Neural crest cell (in vitro differentiated cells): ENCODE results near the gene IRS1. TPM values are rescaled to one million over a fixed set of nuclear protein-coding genes. Genes with fewer than 3 reads are reported as not detected.

ENCODE experiments used
- DNase-seq: peaks from one replicate; pipeline ENCODE4 v3.0.0; 2021; ENCODE audit warnings: low read depth, mixed read lengths, low spot score
- H3K27ac Mint-ChIP-seq: one replicate; pipeline ENCODE4 v1.8.0; 2021; ENCODE audit warnings: mild to moderate bottlenecking, mixed read lengths; ENCODE audit not compliant: unreplicated experiment
- H3K27me3 Mint-ChIP-seq: 2 replicates; pipeline ENCODE4 v1.8.0; 2021; ENCODE audit warnings: low read depth, mild to moderate bottlenecking, mixed read lengths
- H3K36me3 Mint-ChIP-seq: 2 replicates; pipeline ENCODE4 v1.8.0; 2021; ENCODE audit warnings: low read depth, mild to moderate bottlenecking, mixed read lengths
- H3K4me1 Mint-ChIP-seq: 2 replicates; pipeline ENCODE4 v1.8.0; 2021; ENCODE audit warnings: mixed read lengths
- H3K4me3 Mint-ChIP-seq: one replicate; pipeline ENCODE4 v1.8.0; 2021; ENCODE audit warnings: mild to moderate bottlenecking, mixed read lengths
- H3K9me3 Mint-ChIP-seq: 2 replicates; pipeline ENCODE4 v1.8.0; 2021; ENCODE audit warnings: mixed read lengths
- CTCF ChIP-seq: fragments of 200-600 bp; sonication (generic); conservative IDR thresholded peaks from 2 replicates; pipeline ENCODE4 v1.5.0; 2021; ENCODE audit warnings: antibody characterized with exemption, mild to moderate bottlenecking
- total RNA-seq: library from RNA; stranded (reverse); gene quantifications from 2 replicates; pipeline ENCODE4 v1.2.1, GENCODE V29; 2021

IRS1 gene
- total RNA-seq, 1 donor from 2014 or later: 15.1 TPM

DNA sequence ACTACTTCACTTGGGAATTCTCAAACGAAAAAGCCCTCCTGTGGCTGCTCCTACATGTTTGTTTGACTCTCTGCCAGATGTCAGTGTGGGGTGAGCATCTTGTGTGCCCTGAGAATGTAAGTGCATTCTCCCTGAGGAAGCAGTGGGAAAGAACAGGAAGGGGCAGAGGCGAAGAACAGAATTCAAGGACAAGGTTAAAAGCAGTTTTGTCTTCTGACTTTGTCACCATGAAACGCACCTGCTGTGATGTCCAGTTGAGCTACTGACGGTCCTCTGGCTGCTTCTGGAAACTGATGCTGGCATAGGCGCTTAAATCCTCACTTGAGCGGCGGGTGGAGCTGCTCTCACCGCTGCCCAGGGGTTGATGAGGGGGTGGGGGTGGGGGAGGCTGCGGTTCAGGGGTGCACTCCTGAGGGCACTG is 4.9 kb downstream of the IRS1 start:
- Mint-ChIP-seq H3K9me3 (no peaks in the 10 kb centered on the region), H3K27me3 (no peaks in the 10 kb centered on the region), H3K27ac (no peak overlapping the region), H3K4me1 (peaks cover 53% of the 10 kb centered on the region), H3K36me3 (peaks cover 15% of the 10 kb centered on the region), H3K4me3 (peak overlapping the region; percentile 84)
- no peak for DNase-seq
- TF ChIP-seq CTCF: no peak

DNA sequence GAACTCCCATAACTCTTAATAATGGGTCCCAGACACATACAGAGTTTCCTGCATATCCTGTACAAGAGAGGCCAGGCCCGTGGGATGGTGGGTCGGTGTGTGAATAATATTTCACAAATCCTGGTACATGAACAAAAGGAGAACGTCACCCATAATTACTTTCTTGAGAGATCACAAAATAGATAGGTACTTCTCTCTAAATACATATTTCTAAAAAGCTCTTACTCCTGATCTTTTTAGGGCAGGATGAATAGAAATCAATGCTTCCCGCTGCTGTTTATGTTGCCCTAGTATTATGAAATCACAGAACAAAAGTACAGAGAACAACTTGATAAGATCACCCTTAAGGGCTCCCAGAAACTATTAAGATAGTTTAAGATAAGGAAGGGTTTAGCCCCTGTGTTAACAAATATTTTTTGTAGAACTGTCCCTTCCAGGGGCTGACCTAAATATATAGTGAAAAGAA is 5.4 kb downstream of the IRS1 start:
- H3K4me1 Mint-ChIP-seq: peaks cover 59% of the 10 kb centered on the region
- no peak for DNase-seq
- no peaks in the 10 kb centered on the region for H3K9me3 Mint-ChIP-seq
- peaks cover 15% of the 10 kb centered on the region for H3K36me3 Mint-ChIP-seq
- H3K27ac Mint-ChIP-seq: no peak overlapping the region
- no peak for TF ChIP-seq CTCF
- H3K27me3 Mint-ChIP-seq: no peaks in the 10 kb centered on the region
- peak overlapping the region; percentile 84 for H3K4me3 Mint-ChIP-seq

- Mint-ChIP-seq H3K27me3 (no peaks in the 10 kb centered on the region), H3K4me1 (peaks cover 64% of the 10 kb centered on the region), H3K4me3 (peak overlapping the region; percentile 84), H3K27ac (no peak overlapping the region), H3K9me3 (no peaks in the 10 kb centered on the region), H3K36me3 (peaks cover 15% of the 10 kb centered on the region)
- TF ChIP-seq CTCF: no peak
- DNase-seq: no peak
Observed at GRCh38 chr2:226793646-226794045, 6.0 kb downstream of the IRS1 start.

DNA sequence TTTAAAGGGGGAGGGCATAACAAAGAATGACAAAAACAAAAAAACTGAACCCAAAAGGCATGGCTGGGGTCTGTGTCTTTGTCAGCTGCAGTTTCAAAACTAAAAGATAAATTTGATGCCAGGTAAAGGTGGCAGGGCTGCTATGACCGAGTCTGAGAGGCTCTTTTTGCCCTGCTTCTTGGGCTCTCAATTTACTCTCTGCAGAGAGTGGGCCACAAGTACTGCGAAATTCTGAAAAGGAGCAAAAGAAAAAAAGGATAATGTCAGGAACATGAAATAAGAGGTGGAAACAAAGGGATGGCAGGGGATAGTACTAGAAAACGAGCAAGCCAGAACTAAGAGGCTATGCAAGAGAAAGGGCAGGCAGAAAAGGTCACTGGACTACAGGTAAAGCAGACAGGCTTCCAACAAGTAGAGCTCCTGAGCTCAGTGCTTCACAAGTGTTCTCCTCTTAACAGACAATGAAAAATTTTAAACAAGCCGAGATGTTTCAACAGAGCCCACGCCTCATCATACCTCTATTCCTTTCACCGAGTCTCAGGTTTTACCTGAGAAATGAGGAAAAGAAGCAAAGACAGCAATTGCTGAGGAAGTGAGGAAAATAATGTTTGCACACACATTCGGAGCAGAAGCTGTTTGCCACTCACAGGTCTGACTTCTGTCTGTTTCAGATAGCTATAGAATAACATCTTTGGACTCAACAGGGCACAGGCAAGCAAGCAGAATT is 7.3 kb downstream of the IRS1 start:
- no peaks in the 10 kb centered on the region for H3K27me3 Mint-ChIP-seq
- no peak for DNase-seq
- H3K4me3 Mint-ChIP-seq: peak overlapping the region; percentile 82
- peaks cover 14% of the 10 kb centered on the region for H3K36me3 Mint-ChIP-seq
- peak overlapping the region; percentile 90 for H3K27ac Mint-ChIP-seq
- no peak for TF ChIP-seq CTCF
- peaks cover 77% of the 10 kb centered on the region for H3K4me1 Mint-ChIP-seq
- H3K9me3 Mint-ChIP-seq: no peaks in the 10 kb centered on the region

- peak; percentile 83 for DNase-seq
- peaks cover 84% of the 10 kb centered on the region for H3K4me1 Mint-ChIP-seq
- H3K9me3 Mint-ChIP-seq: no peaks in the 10 kb centered on the region
- H3K36me3 Mint-ChIP-seq: peaks cover 11% of the 10 kb centered on the region
- TF ChIP-seq CTCF: peak; percentile 66
- peak overlapping the region; percentile 93 for H3K4me3 Mint-ChIP-seq
- peak overlapping the region; percentile 97 for H3K27ac Mint-ChIP-seq
- H3K27me3 Mint-ChIP-seq: no peaks in the 10 kb centered on the region
Observed at GRCh38 chr2:226791487-226792081, 8.0 kb downstream of the IRS1 start.
